ENCODE data around the gene MPI.

GRCh38 chr15:74873756-74874424 lies 16.0 kb upstream of the MPI start:
- TF ChIP-seq, protein P1, sequence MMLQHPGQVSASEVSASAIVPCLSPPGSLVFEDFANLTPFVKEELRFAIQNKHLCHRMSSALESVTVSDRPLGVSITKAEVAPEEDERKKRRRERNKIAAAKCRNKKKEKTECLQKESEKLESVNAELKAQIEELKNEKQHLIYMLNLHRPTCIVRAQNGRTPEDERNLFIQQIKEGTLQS (IDR thresholded peaks at IDR 0.05) = no peak
- TF ChIP-seq CTCF (IDR thresholded peaks at IDR 0.05; ENCODE audit: low read depth, low read length, missing input control) = no peak
- no peak for TF ChIP-seq MAX (IDR thresholded peaks at IDR 0.05)
- TF ChIP-seq RAD21 (IDR thresholded peaks at IDR 0.05) = no peak
- TF ChIP-seq, protein P2, sequence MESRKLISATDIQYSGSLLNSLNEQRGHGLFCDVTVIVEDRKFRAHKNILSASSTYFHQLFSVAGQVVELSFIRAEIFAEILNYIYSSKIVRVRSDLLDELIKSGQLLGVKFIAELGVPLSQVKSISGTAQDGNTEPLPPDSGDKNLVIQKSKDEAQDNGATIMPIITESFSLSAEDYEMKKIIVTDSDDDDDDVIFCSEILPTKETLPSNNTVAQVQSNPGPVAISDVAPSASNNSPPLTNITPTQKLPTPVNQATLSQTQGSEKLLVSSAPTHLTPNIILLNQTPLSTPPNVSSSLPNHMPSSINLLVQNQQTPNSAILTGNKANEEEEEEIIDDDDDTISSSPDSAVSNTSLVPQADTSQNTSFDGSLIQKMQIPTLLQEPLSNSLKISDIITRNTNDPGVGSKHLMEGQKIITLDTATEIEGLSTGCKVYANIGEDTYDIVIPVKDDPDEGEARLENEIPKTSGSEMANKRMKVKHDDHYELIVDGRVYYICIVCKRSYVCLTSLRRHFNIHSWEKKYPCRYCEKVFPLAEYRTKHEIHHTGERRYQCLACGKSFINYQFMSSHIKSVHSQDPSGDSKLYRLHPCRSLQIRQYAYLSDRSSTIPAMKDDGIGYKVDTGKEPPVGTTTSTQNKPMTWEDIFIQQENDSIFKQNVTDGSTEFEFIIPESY (IDR thresholded peaks at IDR 0.05) = no peak
- TF ChIP-seq TAF1 (conservative IDR thresholded peaks at IDR 0.05) = no peak
- TF ChIP-seq YY1 (IDR thresholded peaks at IDR 0.05) = no peak
- TF ChIP-seq EGR1 (IDR thresholded peaks at IDR 0.05; ENCODE audit: low read depth in 2 of 2) = no peak
- TF ChIP-seq HNF4G (IDR thresholded peaks at IDR 0.05) = no peak
- TF ChIP-seq JUND (IDR thresholded peaks at IDR 0.05) = no peak
- TF ChIP-seq GABPA (IDR thresholded peaks at IDR 0.05 in 1 of 2, conservative IDR thresholded peaks at IDR 0.05 in 1 of 2) = no peak
- TF ChIP-seq RXRA (IDR thresholded peaks at IDR 0.05) = no peak
- TF ChIP-seq, protein P3, sequence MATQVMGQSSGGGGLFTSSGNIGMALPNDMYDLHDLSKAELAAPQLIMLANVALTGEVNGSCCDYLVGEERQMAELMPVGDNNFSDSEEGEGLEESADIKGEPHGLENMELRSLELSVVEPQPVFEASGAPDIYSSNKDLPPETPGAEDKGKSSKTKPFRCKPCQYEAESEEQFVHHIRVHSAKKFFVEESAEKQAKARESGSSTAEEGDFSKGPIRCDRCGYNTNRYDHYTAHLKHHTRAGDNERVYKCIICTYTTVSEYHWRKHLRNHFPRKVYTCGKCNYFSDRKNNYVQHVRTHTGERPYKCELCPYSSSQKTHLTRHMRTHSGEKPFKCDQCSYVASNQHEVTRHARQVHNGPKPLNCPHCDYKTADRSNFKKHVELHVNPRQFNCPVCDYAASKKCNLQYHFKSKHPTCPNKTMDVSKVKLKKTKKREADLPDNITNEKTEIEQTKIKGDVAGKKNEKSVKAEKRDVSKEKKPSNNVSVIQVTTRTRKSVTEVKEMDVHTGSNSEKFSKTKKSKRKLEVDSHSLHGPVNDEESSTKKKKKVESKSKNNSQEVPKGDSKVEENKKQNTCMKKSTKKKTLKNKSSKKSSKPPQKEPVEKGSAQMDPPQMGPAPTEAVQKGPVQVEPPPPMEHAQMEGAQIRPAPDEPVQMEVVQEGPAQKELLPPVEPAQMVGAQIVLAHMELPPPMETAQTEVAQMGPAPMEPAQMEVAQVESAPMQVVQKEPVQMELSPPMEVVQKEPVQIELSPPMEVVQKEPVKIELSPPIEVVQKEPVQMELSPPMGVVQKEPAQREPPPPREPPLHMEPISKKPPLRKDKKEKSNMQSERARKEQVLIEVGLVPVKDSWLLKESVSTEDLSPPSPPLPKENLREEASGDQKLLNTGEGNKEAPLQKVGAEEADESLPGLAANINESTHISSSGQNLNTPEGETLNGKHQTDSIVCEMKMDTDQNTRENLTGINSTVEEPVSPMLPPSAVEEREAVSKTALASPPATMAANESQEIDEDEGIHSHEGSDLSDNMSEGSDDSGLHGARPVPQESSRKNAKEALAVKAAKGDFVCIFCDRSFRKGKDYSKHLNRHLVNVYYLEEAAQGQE (IDR thresholded peaks at IDR 0.05) = no peak
- no peak for TF ChIP-seq FOXA1 (IDR thresholded peaks at IDR 0.05)

Measured in liver (tissue), 3 donors.